ENCODE measurements around the gene VPS13D.
"Not testable (repeated sequence)": the region's sequence is repeated elsewhere in the genome, so short reads cannot be mapped to it uniquely, and the experiment has no call there.

VPS13D gene

DNA sequence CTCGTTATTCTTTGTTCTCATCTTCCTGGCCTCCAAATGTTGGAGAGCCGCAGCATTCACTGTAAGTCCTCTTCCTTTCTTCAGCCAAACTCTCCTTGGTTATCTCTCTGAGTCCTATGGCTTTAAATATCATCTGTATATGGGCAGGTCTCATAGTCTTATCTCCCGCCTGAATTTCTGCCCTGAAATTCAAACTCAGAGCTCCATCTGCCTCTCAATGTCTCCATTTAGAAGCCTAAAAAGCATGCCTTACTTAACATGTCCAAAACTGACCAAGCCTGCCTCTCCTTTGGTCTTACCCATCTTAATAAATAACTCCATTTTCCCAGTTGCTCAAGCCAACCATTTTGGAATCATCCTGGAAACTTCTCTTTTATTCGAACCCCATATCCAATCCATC lies 307.5 kb downstream of the VPS13D start:
- Histone ChIP-seq H3K9me3 (ENCODE audit: severe bottlenecking) (no peaks in the 10 kb centered on the region), H3K4me3 (ENCODE audit: severe bottlenecking) (no peak overlapping the region), H3K36me3 (ENCODE audit: low read depth) (no peaks in the 10 kb centered on the region), H3K27ac (ENCODE audit: poor library complexity, severe bottlenecking) (no peak overlapping the region), H3K27me3 (ENCODE audit: insufficient read depth, poor library complexity, severe bottlenecking) (no peaks in the 10 kb centered on the region), H3K4me1 (ENCODE audit: insufficient read depth, poor library complexity, severe bottlenecking) (no peaks in the 10 kb centered on the region)
- DNase-seq (ENCODE audit: low spot score) (no peak), ATAC-seq (ENCODE audit: low read depth) (no peak)
- TF ChIP-seq, protein P1, sequence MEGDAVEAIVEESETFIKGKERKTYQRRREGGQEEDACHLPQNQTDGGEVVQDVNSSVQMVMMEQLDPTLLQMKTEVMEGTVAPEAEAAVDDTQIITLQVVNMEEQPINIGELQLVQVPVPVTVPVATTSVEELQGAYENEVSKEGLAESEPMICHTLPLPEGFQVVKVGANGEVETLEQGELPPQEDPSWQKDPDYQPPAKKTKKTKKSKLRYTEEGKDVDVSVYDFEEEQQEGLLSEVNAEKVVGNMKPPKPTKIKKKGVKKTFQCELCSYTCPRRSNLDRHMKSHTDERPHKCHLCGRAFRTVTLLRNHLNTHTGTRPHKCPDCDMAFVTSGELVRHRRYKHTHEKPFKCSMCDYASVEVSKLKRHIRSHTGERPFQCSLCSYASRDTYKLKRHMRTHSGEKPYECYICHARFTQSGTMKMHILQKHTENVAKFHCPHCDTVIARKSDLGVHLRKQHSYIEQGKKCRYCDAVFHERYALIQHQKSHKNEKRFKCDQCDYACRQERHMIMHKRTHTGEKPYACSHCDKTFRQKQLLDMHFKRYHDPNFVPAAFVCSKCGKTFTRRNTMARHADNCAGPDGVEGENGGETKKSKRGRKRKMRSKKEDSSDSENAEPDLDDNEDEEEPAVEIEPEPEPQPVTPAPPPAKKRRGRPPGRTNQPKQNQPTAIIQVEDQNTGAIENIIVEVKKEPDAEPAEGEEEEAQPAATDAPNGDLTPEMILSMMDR (IDR thresholded peaks at IDR 0.05; ENCODE audit: poor library complexity, severe bottlenecking), result no peak

DNA sequence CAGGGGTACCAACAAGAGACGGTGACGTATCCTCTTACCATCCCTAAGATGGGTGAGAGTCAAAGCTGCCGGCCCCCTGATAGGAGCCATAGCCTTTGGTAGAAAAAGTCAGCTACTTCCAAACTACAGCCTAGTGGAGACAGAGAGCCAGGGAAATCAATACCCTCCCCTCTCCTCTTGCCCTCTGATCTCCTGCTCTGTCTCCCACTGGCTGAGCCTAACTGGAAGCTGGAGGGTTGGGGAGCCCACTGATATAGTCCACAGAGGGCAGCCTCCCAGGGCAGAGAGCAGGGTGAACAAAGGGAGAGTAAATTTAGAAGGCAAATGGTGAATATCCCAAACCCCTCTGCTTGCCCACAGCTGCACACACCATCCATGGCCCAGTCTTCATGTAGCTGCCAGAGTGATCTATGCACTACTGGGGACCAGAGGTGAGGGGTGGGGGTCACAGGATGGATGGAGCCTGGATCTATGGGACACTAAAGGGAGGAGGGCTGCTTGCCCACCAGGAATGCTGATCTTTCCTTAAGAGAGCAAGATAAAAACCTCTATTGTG lies 308.2 kb downstream of the VPS13D start:
- H3K4me1 ChIP-seq (ENCODE audit: insufficient read depth, poor library complexity, severe bottlenecking), result no peaks in the 10 kb centered on the region
- no peak for DNase-seq (ENCODE audit: low spot score)
- H3K27me3 ChIP-seq (ENCODE audit: insufficient read depth, poor library complexity, severe bottlenecking), result no peaks in the 10 kb centered on the region
- H3K9me3 ChIP-seq (ENCODE audit: severe bottlenecking), result no peaks in the 10 kb centered on the region
- no peak for ATAC-seq (ENCODE audit: low read depth)
- no peak overlapping the region for H3K4me3 ChIP-seq (ENCODE audit: severe bottlenecking)
- TF ChIP-seq, protein P1 (IDR thresholded peaks at IDR 0.05; ENCODE audit: poor library complexity, severe bottlenecking), result no peak
- no peak overlapping the region for H3K27ac ChIP-seq (ENCODE audit: poor library complexity, severe bottlenecking)
- no peaks in the 10 kb centered on the region for H3K36me3 ChIP-seq (ENCODE audit: low read depth)

DNA sequence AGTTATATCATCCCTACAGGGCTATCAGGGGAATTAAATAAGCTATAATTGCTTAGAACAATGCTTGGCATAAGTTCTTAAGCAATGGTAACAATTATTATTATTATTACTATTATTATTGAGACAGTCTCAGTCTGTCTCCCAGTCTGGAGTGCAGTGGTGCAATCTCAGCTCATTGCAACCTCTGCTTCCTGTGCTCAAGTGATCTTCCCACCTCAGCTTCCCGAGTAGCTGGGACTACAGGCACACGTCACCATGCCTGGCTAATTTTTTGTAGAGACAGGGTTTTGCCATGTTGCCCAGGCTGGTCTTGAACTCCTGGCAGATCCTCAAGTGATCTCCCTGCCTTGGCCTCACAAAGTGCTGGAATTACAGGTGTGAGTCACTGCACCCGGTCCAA lies 308.7 kb downstream of the VPS13D start:
- H3K27me3 ChIP-seq (ENCODE audit: insufficient read depth, poor library complexity, severe bottlenecking); H3K4me1 ChIP-seq (ENCODE audit: insufficient read depth, poor library complexity, severe bottlenecking); H3K4me3 ChIP-seq (ENCODE audit: severe bottlenecking); ATAC-seq (ENCODE audit: low read depth); H3K36me3 ChIP-seq (ENCODE audit: low read depth); H3K9me3 ChIP-seq (ENCODE audit: severe bottlenecking); H3K27ac ChIP-seq (ENCODE audit: poor library complexity, severe bottlenecking); DNase-seq (ENCODE audit: low spot score): not testable (repeated sequence)

DNA sequence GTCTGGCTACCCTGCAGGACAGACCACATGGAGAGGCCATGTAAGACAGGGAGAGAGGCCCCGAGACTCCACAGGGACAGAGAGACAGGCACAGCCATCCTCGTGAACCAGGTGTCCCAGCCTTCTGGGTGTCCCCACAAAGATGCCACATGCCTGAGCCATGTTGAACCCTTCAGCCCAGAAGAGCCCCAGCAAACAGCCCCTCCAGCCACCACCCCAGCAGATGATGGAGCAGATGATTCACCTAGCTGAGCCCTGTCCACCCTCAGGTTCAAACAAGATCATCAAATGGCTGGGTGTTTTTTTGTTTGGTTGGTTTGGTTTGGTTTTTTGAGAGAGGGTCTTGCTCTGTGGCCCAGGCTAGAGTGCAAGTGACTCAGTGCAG lies 309.5 kb downstream of the VPS13D start:
- no peak overlapping the region for H3K4me3 ChIP-seq (ENCODE audit: severe bottlenecking)
- TF ChIP-seq, protein P1 (IDR thresholded peaks at IDR 0.05; ENCODE audit: poor library complexity, severe bottlenecking), result no peak

DNA sequence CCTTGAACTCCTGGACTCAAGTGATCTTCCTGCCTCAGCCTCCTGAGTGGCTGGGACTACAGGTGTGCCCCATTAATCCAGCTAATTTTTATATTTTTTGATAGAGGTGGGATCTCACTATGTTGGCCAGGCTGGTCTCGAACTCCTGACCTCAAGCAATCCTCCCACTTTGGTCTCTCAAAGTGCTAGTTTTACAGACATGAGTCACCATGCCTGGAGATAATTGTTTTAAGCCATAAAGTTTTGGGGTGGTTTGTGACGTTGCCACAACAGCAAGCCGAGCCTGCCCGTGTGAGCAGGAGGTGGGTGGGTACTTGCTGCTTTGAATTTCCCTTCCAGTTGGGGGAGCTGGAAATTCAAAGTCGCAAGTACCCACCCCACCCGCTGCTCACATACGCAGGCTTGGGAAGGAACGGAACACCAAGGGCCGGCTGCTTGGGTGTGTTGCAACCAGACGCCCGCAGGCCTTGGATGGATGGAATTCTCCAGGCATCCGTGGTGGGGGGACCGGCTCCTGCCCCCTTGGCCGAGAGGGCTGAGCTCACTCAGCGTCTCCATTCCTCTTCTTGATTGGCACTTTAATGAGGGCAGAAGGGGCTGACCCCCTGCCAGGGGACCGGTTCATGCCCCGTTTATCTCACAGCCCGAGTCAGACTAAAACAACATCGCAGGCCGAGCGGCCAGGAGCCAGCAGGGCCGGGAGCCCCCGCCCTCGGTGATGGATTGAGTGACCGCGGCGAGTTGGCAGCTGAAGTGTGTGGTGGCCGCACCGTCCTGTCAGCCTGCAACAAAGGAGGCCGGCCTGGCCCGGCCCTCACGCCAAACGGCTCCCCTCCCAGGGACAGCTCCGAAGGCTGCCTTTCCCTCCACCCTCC lies 310.1 kb downstream of the VPS13D start:
- ATAC-seq (ENCODE audit: low read depth) (peak; percentile 74), DNase-seq (ENCODE audit: low spot score) (no peak)
- no peak overlapping the region for H3K27ac ChIP-seq (ENCODE audit: poor library complexity, severe bottlenecking)
- TF ChIP-seq, protein P1 (IDR thresholded peaks at IDR 0.05; ENCODE audit: poor library complexity, severe bottlenecking), result no peak
- no peaks in the 10 kb centered on the region for H3K4me1 ChIP-seq (ENCODE audit: insufficient read depth, poor library complexity, severe bottlenecking)
- no peak overlapping the region for H3K4me3 ChIP-seq (ENCODE audit: severe bottlenecking)
- no peaks in the 10 kb centered on the region for H3K27me3 ChIP-seq (ENCODE audit: insufficient read depth, poor library complexity, severe bottlenecking)
- no peaks in the 10 kb centered on the region for H3K9me3 ChIP-seq (ENCODE audit: severe bottlenecking)
- no peaks in the 10 kb centered on the region for H3K36me3 ChIP-seq (ENCODE audit: low read depth)

More for the DNA sequence above, 309.5 kb downstream of the VPS13D start:
- Histone ChIP-seq H3K36me3 (ENCODE audit: low read depth) (no peaks in the 10 kb centered on the region), H3K27me3 (ENCODE audit: insufficient read depth, poor library complexity, severe bottlenecking) (no peaks in the 10 kb centered on the region), H3K27ac (ENCODE audit: poor library complexity, severe bottlenecking) (no peak overlapping the region), H3K9me3 (ENCODE audit: severe bottlenecking) (no peaks in the 10 kb centered on the region), H3K4me1 (ENCODE audit: insufficient read depth, poor library complexity, severe bottlenecking) (no peaks in the 10 kb centered on the region)
- no peak for DNase-seq (ENCODE audit: low spot score)
- ATAC-seq (ENCODE audit: low read depth), result no peak
